Calu3 (cell line): ENCODE results near the gene IL1R2. TPM values are rescaled to one million over a fixed set of nuclear protein-coding genes. Genes with fewer than 3 reads are reported as not detected.
A peak's percentile ranks its signal among the peaks of the same experiment; 100 is the strongest.

Experiments used
- BruUV-seq: library from RNA; stranded (reverse); fragments of 400-500 nt; replicated peaks from 2 replicates; lab custom pipeline; 2021; lab: Mats Ljungman, UMichigan
- CTCF ChIA-PET: fragments of 300-600 bp; sonication (Branson Sonifier 250); formaldehyde crosslinking; loops from one replicate; lab custom pipeline; 2022; ENCODE audit warnings: antibody characterized with exemption; lab: Charles Lee
- DNase-seq: peaks from one replicate; pipeline ENCODE4 v3.0.0; 2022
- H3K27ac Mint-ChIP-seq: one replicate; pipeline ENCODE4 v1.8.0; 2022; ENCODE audit warnings: mixed read lengths; ENCODE audit not compliant: unreplicated experiment
- H3K27me3 Mint-ChIP-seq: one replicate; pipeline ENCODE4 v1.8.0; 2022; ENCODE audit warnings: mixed read lengths; ENCODE audit not compliant: unreplicated experiment
- H3K36me3 Mint-ChIP-seq: one replicate; pipeline ENCODE4 v1.8.0; 2022; ENCODE audit warnings: mild to moderate bottlenecking, moderate library complexity, mixed read lengths; ENCODE audit not compliant: insufficient read depth, unreplicated experiment
- H3K4me1 Mint-ChIP-seq: one replicate; pipeline ENCODE4 v1.8.0; 2022; ENCODE audit warnings: mild to moderate bottlenecking, low read depth, mixed read lengths; ENCODE audit not compliant: unreplicated experiment
- H3K4me3 Mint-ChIP-seq: one replicate; pipeline ENCODE4 v1.8.0; 2022; ENCODE audit warnings: mild to moderate bottlenecking, low read depth, moderate library complexity, mixed read lengths; ENCODE audit not compliant: unreplicated experiment
- H3K9me3 Mint-ChIP-seq: one replicate; pipeline ENCODE4 v1.8.0; 2022; ENCODE audit warnings: low read depth, mixed read lengths; ENCODE audit not compliant: unreplicated experiment
- CTCF ChIP-seq: fragments of 200-600 bp; IDR thresholded peaks from one replicate; pipeline ENCODE4 v1.8.0; 2022; ENCODE audit warnings: antibody characterized with exemption; ENCODE audit not compliant: unreplicated experiment
- intact Hi-C: fragments of 100-400 bp; cut with micrococcal nuclease; formaldehyde crosslinking; loops from one replicate; pipeline ENCODE4 v1.10.0; 2022; ENCODE audit not compliant: unreplicated experiment
- total RNA-seq: library from RNA; stranded (reverse); gene quantifications from 2 replicates; pipeline ENCODE4 v1.2.3, GENCODE V29; 2022

Gene IL1R2
- total RNA-seq, 1 experiment from 2014 or later = not detected

DNA sequence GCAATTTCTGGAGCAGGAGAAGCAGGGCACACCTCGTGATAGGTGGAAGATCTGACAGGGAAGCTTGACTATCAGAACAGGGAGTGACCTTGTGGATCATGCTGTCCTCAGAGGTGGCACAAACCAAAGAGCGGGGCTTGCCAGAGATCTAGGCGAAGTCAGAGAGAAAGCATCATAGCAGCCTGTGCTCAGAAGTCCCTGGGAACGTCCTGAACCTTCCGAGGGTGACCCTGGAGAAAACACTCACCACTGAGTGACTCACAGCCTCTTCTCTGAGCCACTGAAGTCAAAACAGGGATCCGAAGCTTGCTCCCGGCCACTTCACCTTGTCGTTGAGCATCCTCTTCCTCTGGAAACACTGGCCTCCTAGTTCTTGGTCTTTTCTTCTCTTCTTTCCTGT lies 56.7 kb downstream of the IL1R2 start:
- Mint-ChIP-seq H3K27me3 (no peaks in the 10 kb centered on the region), H3K36me3 (no peaks in the 10 kb centered on the region), H3K4me3 (peak overlapping the region; percentile 18), H3K4me1 (peaks cover 15% of the 10 kb centered on the region), H3K27ac (no peak overlapping the region), H3K9me3 (no peaks in the 10 kb centered on the region)
- BruUV-seq = no TSS peak
- CTCF ChIA-PET = no interaction called here
- peak; percentile 17 for DNase-seq
- no peak for TF ChIP-seq CTCF
- intact Hi-C loops = no loop called here

DNA sequence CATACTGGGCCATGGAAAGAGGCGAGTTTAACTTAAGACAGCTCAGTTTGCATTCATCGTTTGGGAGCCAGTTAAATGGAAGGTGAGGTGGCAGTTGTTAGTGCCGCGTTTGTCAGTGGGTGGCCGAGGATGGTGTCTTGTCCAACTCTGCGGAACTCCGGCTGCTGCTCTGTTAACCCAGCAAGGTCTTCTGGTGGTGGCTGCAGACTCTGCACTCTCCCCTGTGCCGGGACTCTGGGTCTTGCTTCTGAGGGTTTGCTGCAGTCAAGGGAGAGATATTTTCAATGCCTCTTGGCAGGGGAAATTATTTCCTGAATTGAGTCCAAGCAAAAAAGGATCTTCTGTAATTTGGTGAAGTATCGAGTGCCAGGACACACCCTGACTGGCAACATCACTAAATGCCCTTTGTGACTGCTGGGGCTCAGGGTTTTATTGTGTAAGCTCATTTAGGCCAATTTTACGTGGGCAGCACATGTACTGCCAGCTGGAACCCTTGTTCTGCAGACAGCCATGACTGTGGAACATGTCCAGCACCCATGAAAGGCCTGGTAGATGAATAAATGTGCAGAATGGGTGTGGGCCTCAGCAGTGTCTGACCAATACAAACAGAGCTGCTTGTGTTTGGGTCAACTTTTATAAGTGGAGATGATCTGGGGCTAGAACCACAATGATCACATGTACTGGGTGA lies 58.1 kb downstream of the IL1R2 start:
- Mint-ChIP-seq H3K4me1 (peaks cover 15% of the 10 kb centered on the region), H3K4me3 (no peak overlapping the region), H3K27me3 (no peaks in the 10 kb centered on the region), H3K36me3 (no peaks in the 10 kb centered on the region), H3K9me3 (no peaks in the 10 kb centered on the region), H3K27ac (no peak overlapping the region)
- CTCF ChIA-PET = interaction anchor here (1.0 kb wide), 1 partner anchor 16 kb away, joined by 16 read pairs; no protein-coding TSS in a partner anchor
- intact Hi-C loops = no loop called here
- BruUV-seq = no TSS peak
- TF ChIP-seq CTCF = no peak
- no peak for DNase-seq

DNA sequence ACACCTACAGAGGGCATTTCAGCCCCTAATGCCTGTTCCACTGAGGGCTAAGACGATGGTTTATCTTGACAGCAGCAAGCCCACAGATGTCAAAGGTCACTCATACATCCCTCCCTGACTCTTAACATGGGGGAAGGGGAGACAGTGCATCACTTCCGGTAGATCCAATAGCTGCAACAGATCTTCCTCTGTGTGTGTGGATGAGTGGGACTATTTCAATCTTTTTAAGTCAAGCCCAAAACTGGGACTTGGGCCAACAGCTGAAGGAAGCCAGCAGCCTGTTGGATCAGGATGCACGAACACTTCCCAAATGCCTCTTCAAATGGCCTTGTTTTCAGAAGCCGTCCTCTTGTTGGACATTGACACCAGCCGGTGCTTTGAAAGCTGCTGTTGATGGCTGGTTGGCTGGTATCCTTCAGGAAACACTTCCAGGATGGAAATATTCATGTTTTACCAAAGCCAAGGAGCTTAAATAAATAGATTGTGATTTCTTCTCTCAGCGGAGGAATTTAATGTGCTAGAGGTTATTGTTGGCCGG lies 59.2 kb downstream of the IL1R2 start:
- no peak overlapping the region for H3K27ac Mint-ChIP-seq
- peaks cover 15% of the 10 kb centered on the region for H3K4me1 Mint-ChIP-seq
- no peaks in the 10 kb centered on the region for H3K9me3 Mint-ChIP-seq
- intact Hi-C loops = no loop called here
- no peak for TF ChIP-seq CTCF
- CTCF ChIA-PET = interaction anchor here (1.0 kb wide), 1 partner anchor 17 kb away, joined by 16 read pairs; no protein-coding TSS in a partner anchor
- BruUV-seq = no TSS peak
- H3K36me3 Mint-ChIP-seq = no peaks in the 10 kb centered on the region
- H3K4me3 Mint-ChIP-seq = no peak overlapping the region
- DNase-seq = no peak
- H3K27me3 Mint-ChIP-seq = no peaks in the 10 kb centered on the region

GRCh38 chr2:102051692-102052277 lies 60.0 kb downstream of the IL1R2 start:
- Mint-ChIP-seq H3K9me3 (peaks cover under 1% of the 10 kb centered on the region), H3K4me1 (peaks cover 15% of the 10 kb centered on the region), H3K27ac (no peak overlapping the region), H3K4me3 (no peak overlapping the region), H3K36me3 (no peaks in the 10 kb centered on the region), H3K27me3 (no peaks in the 10 kb centered on the region)
- intact Hi-C loops = no loop called here
- BruUV-seq = no TSS peak
- no peak for DNase-seq
- CTCF ChIA-PET = no interaction called here
- TF ChIP-seq CTCF = no peak
